Stomach smooth muscle (tissue), 2 donors: ENCODE results near the gene KCNK1.

Experiments used
- H3K27ac ChIP-seq: one replicate; pipeline ENCODE4 v1.7.0; 2013; ENCODE audit warnings: mild to moderate bottlenecking, low read length, inconsistent platforms
- H3K27me3 ChIP-seq, 2 donors: one replicate each; pipeline ENCODE4 v1.7.0; 2013; ENCODE audit warnings: low read length in 2 of 2; ENCODE audit not compliant: insufficient read depth in 2 of 2, control insufficient read depth in 1 of 2
- H3K36me3 ChIP-seq, 2 donors: one replicate each; pipeline ENCODE4 v1.7.0; 2013; ENCODE audit warnings: low read length in 2 of 2; ENCODE audit not compliant: control insufficient read depth in 2 of 2, insufficient read depth in 2 of 2
- H3K4me1 ChIP-seq: one replicate; pipeline ENCODE4 v1.7.0; 2013; ENCODE audit warnings: low read length; ENCODE audit not compliant: control insufficient read depth, insufficient read depth
- H3K4me3 ChIP-seq, 2 donors: one replicate each; pipeline ENCODE4 v1.7.0; 2013; ENCODE audit warnings: low read length in 2 of 2
- H3K9ac ChIP-seq, 2 donors: one replicate each; pipeline ENCODE4 v1.7.0; 2013; ENCODE audit warnings: low read length in 2 of 2, mild to moderate bottlenecking in 1 of 2
- H3K9me3 ChIP-seq, 2 donors: one replicate each; pipeline ENCODE4 v1.7.0; 2013; ENCODE audit warnings: low read length in 2 of 2; ENCODE audit not compliant: control insufficient read depth in 2 of 2
- donor health status: healthy.
- donor health status: Pancreatic carcinoma.

KCNK1 gene

GRCh38 chr1:233586301-233586700 lies 27.6 kb upstream of the KCNK1 start:
- Histone ChIP-seq H3K36me3 (no peaks in the 10 kb centered on the region), H3K9me3 (peaks cover 0 to 6% of the 10 kb centered on the region in 2 donors), H3K4me3 (no peak overlapping the region), H3K4me1 (no peaks in the 10 kb centered on the region), H3K27me3 (peaks cover 0 to 3% of the 10 kb centered on the region in 2 donors), H3K9ac (no peak overlapping the region), H3K27ac (no peak overlapping the region)

GRCh38 chr1:233587196-233587595 lies 26.7 kb upstream of the KCNK1 start:
- Histone ChIP-seq H3K36me3 (no peaks in the 10 kb centered on the region), H3K4me3 (no peak overlapping the region), H3K9me3 (peaks cover 0 to 6% of the 10 kb centered on the region in 2 donors), H3K9ac (no peak overlapping the region), H3K4me1 (no peaks in the 10 kb centered on the region), H3K27ac (no peak overlapping the region), H3K27me3 (peaks cover 0 to 3% of the 10 kb centered on the region in 2 donors)

- H3K4me3 ChIP-seq, result no peak overlapping the region
- H3K9me3 ChIP-seq, result peaks cover 0 to 6% of the 10 kb centered on the region in 2 donors
- H3K27ac ChIP-seq, result no peak overlapping the region
- H3K36me3 ChIP-seq, result no peaks in the 10 kb centered on the region
- H3K27me3 ChIP-seq, result peaks cover 0 to 3% of the 10 kb centered on the region in 2 donors
- no peaks in the 10 kb centered on the region for H3K4me1 ChIP-seq
- no peak overlapping the region for H3K9ac ChIP-seq
Observed at GRCh38 chr1:233587958-233588799, 25.7 kb upstream of the KCNK1 start.

- H3K4me1 ChIP-seq, result no peaks in the 10 kb centered on the region
- H3K9ac ChIP-seq, result no peak overlapping the region
- H3K36me3 ChIP-seq, result no peaks in the 10 kb centered on the region
- H3K9me3 ChIP-seq, result no peaks in the 10 kb centered on the region
- no peak overlapping the region for H3K27ac ChIP-seq
- no peaks in the 10 kb centered on the region for H3K27me3 ChIP-seq
- no peak overlapping the region for H3K4me3 ChIP-seq
Observed at GRCh38 chr1:233597489-233597901, 16.4 kb upstream of the KCNK1 start.

GRCh38 chr1:233598891-233599541 lies 14.9 kb upstream of the KCNK1 start:
- H3K9ac ChIP-seq, result no peak overlapping the region
- no peaks in the 10 kb centered on the region for H3K36me3 ChIP-seq
- H3K4me3 ChIP-seq, result no peak overlapping the region
- H3K4me1 ChIP-seq, result no peaks in the 10 kb centered on the region
- H3K27ac ChIP-seq, result no peak overlapping the region
- H3K27me3 ChIP-seq, result no peaks in the 10 kb centered on the region
- no peaks in the 10 kb centered on the region for H3K9me3 ChIP-seq

- no peak overlapping the region for H3K9ac ChIP-seq
- no peak overlapping the region for H3K4me3 ChIP-seq
- H3K4me1 ChIP-seq, result no peaks in the 10 kb centered on the region
- no peaks in the 10 kb centered on the region for H3K9me3 ChIP-seq
- H3K36me3 ChIP-seq, result no peaks in the 10 kb centered on the region
- H3K27me3 ChIP-seq, result no peaks in the 10 kb centered on the region
- H3K27ac ChIP-seq, result no peak overlapping the region
Observed at GRCh38 chr1:233599542-233600073, 14.3 kb upstream of the KCNK1 start.

GRCh38 chr1:233600488-233600887 lies 13.4 kb upstream of the KCNK1 start:
- H3K4me1 ChIP-seq, result no peaks in the 10 kb centered on the region
- no peak overlapping the region for H3K9ac ChIP-seq
- H3K9me3 ChIP-seq, result no peaks in the 10 kb centered on the region
- H3K4me3 ChIP-seq, result no peak overlapping the region
- no peaks in the 10 kb centered on the region for H3K27me3 ChIP-seq
- H3K27ac ChIP-seq, result no peak overlapping the region
- H3K36me3 ChIP-seq, result no peaks in the 10 kb centered on the region

GRCh38 chr1:233603478-233603877 lies 10.4 kb upstream of the KCNK1 start:
- H3K27me3 ChIP-seq, result no peaks in the 10 kb centered on the region
- H3K9ac ChIP-seq, result no peak overlapping the region
- no peak overlapping the region for H3K4me3 ChIP-seq
- no peaks in the 10 kb centered on the region for H3K36me3 ChIP-seq
- H3K4me1 ChIP-seq, result no peaks in the 10 kb centered on the region
- H3K27ac ChIP-seq, result no peak overlapping the region
- no peaks in the 10 kb centered on the region for H3K9me3 ChIP-seq

GRCh38 chr1:233605205-233605604 lies 8.7 kb upstream of the KCNK1 start:
- Histone ChIP-seq H3K27me3 (peaks cover 0 to 4% of the 10 kb centered on the region in 2 donors), H3K9ac (no peak overlapping the region), H3K27ac (no peak overlapping the region), H3K36me3 (no peaks in the 10 kb centered on the region), H3K4me3 (no peak overlapping the region), H3K4me1 (no peaks in the 10 kb centered on the region), H3K9me3 (no peaks in the 10 kb centered on the region)

- Histone ChIP-seq H3K9ac (no peak overlapping the region), H3K9me3 (no peaks in the 10 kb centered on the region), H3K36me3 (no peaks in the 10 kb centered on the region), H3K27ac (no peak overlapping the region), H3K4me3 (no peak overlapping the region), H3K4me1 (no peaks in the 10 kb centered on the region), H3K27me3 (peaks cover 4 to 5% of the 10 kb centered on the region in 2 donors)
Observed at GRCh38 chr1:233606813-233607212, 7.1 kb upstream of the KCNK1 start.
